Sigmoid colon (tissue), 7 donors: ENCODE results near the gene SFMBT2. TPM values are rescaled to one million over a fixed set of nuclear protein-coding genes. Genes with fewer than 3 reads are reported as not detected.
"Not testable (repeated sequence)": the region's sequence is repeated elsewhere in the genome, so short reads cannot be mapped to it uniquely, and the experiment has no call there.

Experiments
- DNase-seq: peaks from one replicate; pipeline ENCODE4 v3.0.0-alpha.2; 2019
- H3K27ac ChIP-seq, 4 donors: fragments of 200-600 bp; sonication (generic); one replicate each; pipeline ENCODE4 v1.5.1; 2016 to 2019; ENCODE audit warnings: mild to moderate bottlenecking in 1 of 4
- H3K27me3 ChIP-seq, 3 donors: fragments of 200-600 bp; sonication (generic); one replicate each; pipeline ENCODE4 v1.5.1; 2019; ENCODE audit warnings: mild to moderate bottlenecking in 1 of 3
- H3K36me3 ChIP-seq, 4 donors: fragments of 200-600 bp; sonication (generic); one replicate each; pipeline ENCODE4 v1.5.1; 2016 to 2019
- H3K4me1 ChIP-seq, 4 donors: fragments of 200-600 bp; sonication (generic); one replicate each; pipeline ENCODE4 v1.5.1; 2017 to 2019
- H3K4me3 ChIP-seq, 4 donors: fragments of 200-600 bp; sonication (generic); one replicate each; pipeline ENCODE4 v1.5.1; 2017 to 2019; ENCODE audit warnings: mild to moderate bottlenecking in 2 of 4, moderate library complexity in 1 of 4
- H3K9me3 ChIP-seq, 4 donors: fragments of 200-600 bp in 3 of 4; sonication (generic) in 3 of 4; one replicate each; pipeline versions ENCODE4 v1.5.1 to v1.6.1; 2013 to 2019
- CTCF ChIP-seq, 4 experiments: fragments of 450-650 bp in 3 of 4; fragments of 200-600 bp in 1 of 4; IDR thresholded peaks; one replicate each; pipeline ENCODE4 v1.5.1; 2016 to 2019; ENCODE audit warnings: antibody characterized with exemption in 4 of 4, mild to moderate bottlenecking in 3 of 4, moderate library complexity in 2 of 4
- EP300 ChIP-seq, 4 donors: sonication (generic); formaldehyde crosslinking; IDR thresholded peaks; one replicate each; pipeline ENCODE4 v1.6.1; 2017; ENCODE audit warnings: antibody characterized with exemption in 4 of 4
- POLR2A ChIP-seq, 2 donors: fragments of 450-650 bp; IDR thresholded peaks; one replicate each; pipeline ENCODE4 v1.6.1; 2016; ENCODE audit warnings: antibody characterized with exemption in 2 of 2, mild to moderate bottlenecking in 2 of 2, moderate library complexity in 2 of 2
- POLR2AphosphoS5 ChIP-seq, 4 donors: sonication (generic); formaldehyde crosslinking; IDR thresholded peaks; one replicate each; pipeline ENCODE4 v1.6.1; 2017; ENCODE audit warnings: antibody characterized with exemption in 4 of 4
- WGBS, 2 donors: extraction: QIAGEN DNeasy Blood & Tissue Kit; methylation state at CpG; one replicate each; pipeline ENCODE4 v1.1.7; 2013; 5-methylcytosine and 5-hydroxymethylcytosine counted together
- intact Hi-C: fragments of 100-400 bp; cut with DNase I; formaldehyde crosslinking; loops from one replicate; pipeline ENCODE4 v1.15.1; 2023
- polyA plus RNA-seq, 3 donors: library from polyadenylated mRNA; stranded (reverse); fragments of 200-250 nt; gene quantifications; one replicate each; pipeline ENCODE4 v1.2.3, GENCODE V29; 2013
- total RNA-seq, 4 donors: library from RNA; depleted of rRNA; stranded (reverse); fragments of >200 nt; gene quantifications; one replicate each; pipeline ENCODE4 v1.1.0, GENCODE V29; 2016
- donor health status: healthy with polysubstance abuse.
- donor health status: Bipolar disorder and iron deficiency.
- donor health status: healthy.

Gene SFMBT2
- total and polyA plus RNA-seq, 7 donors = 0.60 to 6.4 (median 4.2) TPM

GRCh38 chr10:7192061-7192460 lies 218.8 kb downstream of the SFMBT2 start:
- WGBS, 2 donors = 95% methylated on average over 9 of the region's 9 CpGs

GRCh38 chr10:7190772-7191171 lies 220.1 kb downstream of the SFMBT2 start:
- H3K27me3 ChIP-seq = not testable (repeated sequence)

More at GRCh38 chr10:7192061-7192460, 218.8 kb downstream of the SFMBT2 start:
- TF ChIP-seq EP300 (IDR thresholded peaks at IDR 0.05) (no peak), POLR2AphosphoS5 (IDR thresholded peaks at IDR 0.05) (no peak), POLR2A (IDR thresholded peaks at IDR 0.05) (no peak), CTCF (IDR thresholded peaks at IDR 0.05) (no peak)
- intact Hi-C loops = no loop called here
- Histone ChIP-seq H3K36me3 (peaks cover 0 to 3% (median 0%) of the 10 kb centered on the region in 4 donors), H3K27ac (no peak overlapping the region), H3K4me3 (no peak overlapping the region), H3K9me3 (peaks cover 0 to 5% (median 0%) of the 10 kb centered on the region in 4 donors), H3K27me3 (no peaks in the 10 kb centered on the region), H3K4me1 (no peaks in the 10 kb centered on the region)
- DNase-seq = no peak

DNA sequence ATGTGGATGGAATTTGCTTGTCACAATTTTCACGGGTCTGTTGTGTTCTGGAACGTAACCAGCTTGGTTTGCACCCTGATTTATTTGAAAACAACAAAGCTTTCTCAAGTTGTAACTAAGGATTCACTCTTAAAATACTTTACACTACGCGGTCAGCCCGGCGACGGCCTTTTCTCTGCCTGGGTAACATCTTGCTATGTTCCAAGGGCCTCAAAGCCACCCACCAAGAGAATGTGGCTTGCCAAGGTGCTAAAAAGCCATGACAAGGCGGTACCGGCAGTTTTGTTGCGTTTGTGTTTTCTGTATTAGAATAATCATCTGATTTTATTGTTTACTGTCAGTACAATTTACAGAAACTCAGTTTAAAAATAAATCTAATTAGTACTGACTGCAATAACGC lies 220.9 kb downstream of the SFMBT2 start:
- no peak for TF ChIP-seq CTCF (IDR thresholded peaks at IDR 0.05)
- no peak for TF ChIP-seq EP300 (IDR thresholded peaks at IDR 0.05)
- TF ChIP-seq POLR2AphosphoS5 (IDR thresholded peaks at IDR 0.05) = no peak
- no peak for TF ChIP-seq POLR2A (IDR thresholded peaks at IDR 0.05)
- DNase-seq = no peak
- Histone ChIP-seq H3K4me1 (no peaks in the 10 kb centered on the region), H3K36me3 (no peaks in the 10 kb centered on the region), H3K27ac (no peak overlapping the region), H3K27me3 (no peaks in the 10 kb centered on the region), H3K4me3 (no peak overlapping the region), H3K9me3 (no peaks in the 10 kb centered on the region)
- intact Hi-C loops = no loop called here
- WGBS, 2 donors = 70 to 86% methylated on average over 11 of the region's 11 CpGs

More at GRCh38 chr10:7190772-7191171, 220.1 kb downstream of the SFMBT2 start:
- H3K4me3 ChIP-seq, H3K4me1 ChIP-seq, DNase-seq, H3K9me3 ChIP-seq, H3K36me3 ChIP-seq, H3K27ac ChIP-seq, intact Hi-C loops: not testable (repeated sequence)
- 74 to 76% methylated on average over 5 of the region's 5 CpGs for WGBS, 2 donors

DNA sequence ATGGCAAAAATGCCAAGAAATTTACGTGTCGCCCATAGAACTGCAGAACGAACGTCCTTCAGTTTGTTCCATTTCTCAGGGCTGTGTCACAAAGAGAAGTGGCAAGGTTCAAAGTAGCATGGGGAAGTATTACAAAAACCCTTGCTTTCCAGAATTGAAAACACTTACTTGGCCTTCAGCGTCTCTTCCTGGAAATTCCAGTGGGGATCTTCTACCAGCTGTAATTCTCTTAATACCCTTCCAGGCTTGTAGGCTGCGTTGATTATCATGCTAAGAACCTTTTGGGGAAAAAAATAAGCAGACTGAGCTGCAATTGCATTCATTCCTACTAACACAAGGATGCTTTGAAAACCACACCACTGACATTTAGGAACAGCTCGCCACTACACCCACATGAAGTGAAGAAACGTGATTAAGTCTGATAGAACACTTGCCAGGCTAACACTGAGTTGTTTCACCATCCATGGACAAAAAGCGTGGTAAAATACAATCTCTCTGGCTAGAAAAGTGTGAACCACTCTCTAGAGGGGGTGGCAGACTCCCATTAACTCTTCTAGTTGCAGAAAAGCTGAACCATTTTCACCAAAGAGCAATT lies 222.3 kb downstream of the SFMBT2 start:
- Histone ChIP-seq H3K4me3 (no peak overlapping the region), H3K27ac (no peak overlapping the region), H3K4me1 (no peaks in the 10 kb centered on the region), H3K27me3 (no peaks in the 10 kb centered on the region), H3K9me3 (no peaks in the 10 kb centered on the region), H3K36me3 (no peaks in the 10 kb centered on the region)
- 68 to 82% methylated on average over 9 of the region's 9 CpGs for WGBS, 2 donors
- TF ChIP-seq EP300 (IDR thresholded peaks at IDR 0.05) (no peak), POLR2A (IDR thresholded peaks at IDR 0.05) (no peak), POLR2AphosphoS5 (IDR thresholded peaks at IDR 0.05) (no peak), CTCF (IDR thresholded peaks at IDR 0.05) (no peak)
- DNase-seq = no peak
- intact Hi-C loops = no loop called here

- TF ChIP-seq POLR2A (IDR thresholded peaks at IDR 0.05) = no peak
- no peak for TF ChIP-seq POLR2AphosphoS5 (IDR thresholded peaks at IDR 0.05)
- TF ChIP-seq EP300 (IDR thresholded peaks at IDR 0.05) = no peak
- TF ChIP-seq CTCF (IDR thresholded peaks at IDR 0.05) = no peak
- DNase-seq = no peak
- intact Hi-C loops = no loop called here
- WGBS, 2 donors = 86 to 90% methylated on average over 6 of the region's 6 CpGs
- Histone ChIP-seq H3K4me3 (no peak overlapping the region), H3K4me1 (no peaks in the 10 kb centered on the region), H3K9me3 (no peaks in the 10 kb centered on the region), H3K36me3 (no peaks in the 10 kb centered on the region), H3K27me3 (no peaks in the 10 kb centered on the region), H3K27ac (no peak overlapping the region)
These were observed 224.3 kb downstream of the SFMBT2 start for GRCh38 chr10:7186387-7187018.
